Neural progenitor cell (in vitro differentiated cells): ENCODE results near the gene ARMH3. TPM values are rescaled to one million over a fixed set of nuclear protein-coding genes. Genes with fewer than 3 reads are reported as not detected.

Experiments used
- DNase-seq: peaks from one replicate; pipeline ENCODE4 v3.0.0-alpha.2; 2016; ENCODE audit warnings: low spot score
- H2AFZ ChIP-seq: fragments of 200-600 bp; sonication (generic); replicated peaks from 2 replicates; pipeline ENCODE4 v1.6.1; 2016; ENCODE audit warnings: antibody characterized with exemption
- H3F3A ChIP-seq: fragments of 200-600 bp; sonication (generic); 2 replicates; pipeline ENCODE4 v1.6.1; 2016; ENCODE audit warnings: antibody characterized with exemption, low read depth
- H3K27ac ChIP-seq: fragments of 200-600 bp; sonication (generic); 2 replicates; pipeline ENCODE4 v1.5.1; 2016; ENCODE audit warnings: mild to moderate bottlenecking
- H3K27me3 ChIP-seq: fragments of 200-600 bp; sonication (generic); 2 replicates; pipeline ENCODE4 v1.6.1; 2016; ENCODE audit warnings: mild to moderate bottlenecking, moderate library complexity
- H3K36me3 ChIP-seq: fragments of 200-600 bp; sonication (generic); 2 replicates; pipeline ENCODE4 v1.5.1; 2016
- H3K4me1 ChIP-seq: fragments of 200-600 bp; sonication (generic); 2 replicates; pipeline ENCODE4 v1.6.1; 2016; ENCODE audit warnings: mixed run types
- H3K4me2 ChIP-seq: fragments of 200-600 bp; sonication (generic); 2 replicates; pipeline ENCODE4 v1.6.1; 2016
- H3K4me3 ChIP-seq: fragments of 200-600 bp; sonication (generic); 2 replicates; pipeline ENCODE4 v1.5.1; 2016
- H3K79me2 ChIP-seq: fragments of 200-600 bp; sonication (generic); 2 replicates; pipeline ENCODE4 v1.6.1; 2016; ENCODE audit warnings: low read depth
- H3K9ac ChIP-seq: fragments of 200-600 bp; sonication (generic); 2 replicates; pipeline ENCODE4 v1.6.1; 2016
- H3K9me3 ChIP-seq: fragments of 200-600 bp; sonication (generic); 2 replicates; pipeline ENCODE4 v1.5.1; 2016; ENCODE audit warnings: low read depth
- H4K20me1 ChIP-seq: fragments of 200-600 bp; sonication (generic); 2 replicates; pipeline ENCODE4 v1.6.1; 2016; ENCODE audit warnings: low read depth
- H3K27ac Mint-ChIP-seq: 3 replicates; pipeline ENCODE4 v1.8.0; 2021; ENCODE audit warnings: mixed read lengths
- H3K27me3 Mint-ChIP-seq: 2 replicates; pipeline ENCODE4 v1.8.0; 2022; ENCODE audit warnings: low read depth, mild to moderate bottlenecking, inconsistent platforms, moderate library complexity, mixed read lengths; ENCODE audit not compliant: insufficient read depth
- H3K36me3 Mint-ChIP-seq: 3 replicates; pipeline ENCODE4 v1.8.0; 2021; ENCODE audit warnings: mixed read lengths
- H3K4me1 Mint-ChIP-seq: 3 replicates; pipeline ENCODE4 v1.8.0; 2021; ENCODE audit warnings: mixed read lengths
- H3K4me3 Mint-ChIP-seq: 3 replicates; pipeline ENCODE4 v1.8.0; 2021; ENCODE audit warnings: mild to moderate bottlenecking, moderate library complexity, mixed read lengths
- H3K9me3 Mint-ChIP-seq: 3 replicates; pipeline ENCODE4 v1.8.0; 2020; ENCODE audit warnings: mixed read lengths
- EZH2 ChIP-seq: fragments of 200-600 bp; sonication (generic); IDR thresholded peaks from 2 replicates; pipeline ENCODE4 v1.6.1; 2017; ENCODE audit warnings: antibody characterized with exemption, mild to moderate bottlenecking, moderate library complexity
- EZH2phosphoT487 ChIP-seq: fragments of 200-600 bp; sonication (generic); IDR thresholded peaks from 2 replicates; pipeline ENCODE4 v1.6.1; 2017; ENCODE audit warnings: antibody characterized with exemption
- total RNA-seq: library from RNA; depleted of rRNA; stranded (reverse); fragments of >200 nt; gene quantifications from 2 replicates; pipeline ENCODE4 v1.2.3, GENCODE V29; 2015; ENCODE audit warnings: low replicate concordance
- TF ChIP-seq, protein P1 (sequence below): fragments of 200-600 bp; sonication (generic); IDR thresholded peaks from 2 replicates; pipeline ENCODE4 v1.5.1; 2017; ENCODE audit warnings: antibody characterized with exemption, mild to moderate bottlenecking

ARMH3 gene
- total RNA-seq, 1 donor from 2014 or later = 14.5 TPM

- Histone ChIP-seq H3K4me3 (peak overlapping the region; percentile 77), H3K27ac (no peak overlapping the region), H3F3A (peaks cover 17% of the 10 kb centered on the region), H3K9ac (peak overlapping the region; percentile 40), H3K27me3 (peaks cover 14% of the 10 kb centered on the region), H3K9me3 (no peaks in the 10 kb centered on the region), H3K36me3 (no peaks in the 10 kb centered on the region), H2AFZ (peak overlapping the region; percentile 75), H4K20me1 (peaks cover 19% of the 10 kb centered on the region), H3K4me2 (peak overlapping the region; percentile 97), H3K79me2 (peaks cover 13% of the 10 kb centered on the region), H3K4me1 (peaks cover 8% of the 10 kb centered on the region)
- Mint-ChIP-seq H3K4me3 (peak overlapping the region; percentile 90), H3K9me3 (no peaks in the 10 kb centered on the region), H3K4me1 (peaks cover 6% of the 10 kb centered on the region), H3K27me3 (peaks cover 14% of the 10 kb centered on the region), H3K36me3 (peaks cover 2% of the 10 kb centered on the region), H3K27ac (no peak overlapping the region)
- DNase-seq = peak; percentile 72
- TF ChIP-seq, protein P1, sequence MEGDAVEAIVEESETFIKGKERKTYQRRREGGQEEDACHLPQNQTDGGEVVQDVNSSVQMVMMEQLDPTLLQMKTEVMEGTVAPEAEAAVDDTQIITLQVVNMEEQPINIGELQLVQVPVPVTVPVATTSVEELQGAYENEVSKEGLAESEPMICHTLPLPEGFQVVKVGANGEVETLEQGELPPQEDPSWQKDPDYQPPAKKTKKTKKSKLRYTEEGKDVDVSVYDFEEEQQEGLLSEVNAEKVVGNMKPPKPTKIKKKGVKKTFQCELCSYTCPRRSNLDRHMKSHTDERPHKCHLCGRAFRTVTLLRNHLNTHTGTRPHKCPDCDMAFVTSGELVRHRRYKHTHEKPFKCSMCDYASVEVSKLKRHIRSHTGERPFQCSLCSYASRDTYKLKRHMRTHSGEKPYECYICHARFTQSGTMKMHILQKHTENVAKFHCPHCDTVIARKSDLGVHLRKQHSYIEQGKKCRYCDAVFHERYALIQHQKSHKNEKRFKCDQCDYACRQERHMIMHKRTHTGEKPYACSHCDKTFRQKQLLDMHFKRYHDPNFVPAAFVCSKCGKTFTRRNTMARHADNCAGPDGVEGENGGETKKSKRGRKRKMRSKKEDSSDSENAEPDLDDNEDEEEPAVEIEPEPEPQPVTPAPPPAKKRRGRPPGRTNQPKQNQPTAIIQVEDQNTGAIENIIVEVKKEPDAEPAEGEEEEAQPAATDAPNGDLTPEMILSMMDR = no peak
- TF ChIP-seq EZH2 (no peak), EZH2phosphoT487 (no peak)
These were observed 9.8 kb upstream of the ARMH3 start for GRCh38 chr10:102065561-102066398.

GRCh38 chr10:102064868-102065560 is 9.0 kb upstream of the ARMH3 start, which contains the start of gene HPS6:
Gene HPS6, plus strand, starts transcription at chr10:102065349. Its CDS starts 126 bp downstream, at chr10:102065475.
- Mint-ChIP-seq H3K9me3 (no peaks in the 10 kb centered on the region), H3K27me3 (peaks cover 16% of the 10 kb centered on the region), H3K4me1 (peaks cover 6% of the 10 kb centered on the region), H3K27ac (no peak within 1 kb of the TSS), H3K4me3 (peak within 1 kb of the TSS; percentile 90), H3K36me3 (peaks cover 2% of the 10 kb centered on the region)
- H3K27me3 ChIP-seq = peaks cover 14% of the 10 kb centered on the region
- no peak within 1 kb of the TSS for H3K27ac ChIP-seq
- peak within 1 kb of the TSS; percentile 97 for H3K4me2 ChIP-seq
- no peaks in the 10 kb centered on the region for H3K36me3 ChIP-seq
- H3K9me3 ChIP-seq = no peaks in the 10 kb centered on the region
- peak; percentile 85 for DNase-seq
- H2AFZ ChIP-seq = peak within 1 kb of the TSS; percentile 75
- peaks cover 17% of the 10 kb centered on the region for H3F3A ChIP-seq
- peaks cover 19% of the 10 kb centered on the region for H4K20me1 ChIP-seq
- H3K4me3 ChIP-seq = peak within 1 kb of the TSS; percentile 77
- peaks cover 13% of the 10 kb centered on the region for H3K79me2 ChIP-seq
- H3K4me1 ChIP-seq = peaks cover 8% of the 10 kb centered on the region
- TF ChIP-seq, protein P1 = no peak
- TF ChIP-seq EZH2 (peak; percentile 53), EZH2phosphoT487 (no peak)
- peak within 1 kb of the TSS; percentile 40 for H3K9ac ChIP-seq

GRCh38 chr10:102064503-102064867 is 8.5 kb upstream of the ARMH3 start:
- Histone ChIP-seq H3K27ac (no peak overlapping the region), H3F3A (peaks cover 17% of the 10 kb centered on the region), H3K4me2 (peak overlapping the region; percentile 97), H3K36me3 (no peaks in the 10 kb centered on the region), H3K4me3 (peak overlapping the region; percentile 77), H2AFZ (peak overlapping the region; percentile 75), H3K9ac (no peak overlapping the region), H3K9me3 (no peaks in the 10 kb centered on the region), H3K4me1 (peaks cover 8% of the 10 kb centered on the region), H4K20me1 (peaks cover 19% of the 10 kb centered on the region), H3K27me3 (peaks cover 14% of the 10 kb centered on the region), H3K79me2 (peaks cover 13% of the 10 kb centered on the region)
- H3K9me3 Mint-ChIP-seq = no peaks in the 10 kb centered on the region
- peaks cover 16% of the 10 kb centered on the region for H3K27me3 Mint-ChIP-seq
- H3K4me1 Mint-ChIP-seq = peaks cover 6% of the 10 kb centered on the region
- H3K4me3 Mint-ChIP-seq = peak overlapping the region; percentile 85
- TF ChIP-seq EZH2phosphoT487 = no peak
- no peak for TF ChIP-seq EZH2
- TF ChIP-seq, protein P1 = no peak
- H3K36me3 Mint-ChIP-seq = peaks cover 2% of the 10 kb centered on the region
- no peak for DNase-seq
- H3K27ac Mint-ChIP-seq = no peak overlapping the region
